8988T (cell line): Measurements from ENCODE around the gene FAM171A1.
"Not testable (repeated sequence)": the region's sequence is repeated elsewhere in the genome, so short reads cannot be mapped to it uniquely, and the experiment has no call there.

Experiments used
- DNase-seq: peaks from one replicate; pipeline ENCODE4 v3.0.0; 2011

FAM171A1 gene

DNA sequence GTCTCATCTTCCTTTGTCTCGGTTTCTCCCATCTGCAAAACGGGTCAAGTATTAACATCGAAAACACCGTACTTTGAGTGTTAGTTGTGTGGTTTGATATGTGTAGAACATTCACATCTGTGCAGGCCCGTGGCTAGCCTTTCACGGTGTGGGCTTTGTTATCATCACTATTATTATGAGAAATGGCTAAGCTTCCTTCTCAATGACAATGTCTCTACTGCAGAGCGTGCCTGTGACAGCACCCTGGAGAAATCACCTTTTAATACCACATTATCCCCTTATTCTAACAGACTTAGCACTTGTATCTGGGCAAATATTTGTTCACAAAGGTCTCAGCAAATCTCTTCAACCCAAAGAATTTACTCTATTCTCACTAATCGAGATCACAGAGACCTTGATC, 55.8 kb downstream of the FAM171A1 start:
- no peak for DNase-seq

DNA sequence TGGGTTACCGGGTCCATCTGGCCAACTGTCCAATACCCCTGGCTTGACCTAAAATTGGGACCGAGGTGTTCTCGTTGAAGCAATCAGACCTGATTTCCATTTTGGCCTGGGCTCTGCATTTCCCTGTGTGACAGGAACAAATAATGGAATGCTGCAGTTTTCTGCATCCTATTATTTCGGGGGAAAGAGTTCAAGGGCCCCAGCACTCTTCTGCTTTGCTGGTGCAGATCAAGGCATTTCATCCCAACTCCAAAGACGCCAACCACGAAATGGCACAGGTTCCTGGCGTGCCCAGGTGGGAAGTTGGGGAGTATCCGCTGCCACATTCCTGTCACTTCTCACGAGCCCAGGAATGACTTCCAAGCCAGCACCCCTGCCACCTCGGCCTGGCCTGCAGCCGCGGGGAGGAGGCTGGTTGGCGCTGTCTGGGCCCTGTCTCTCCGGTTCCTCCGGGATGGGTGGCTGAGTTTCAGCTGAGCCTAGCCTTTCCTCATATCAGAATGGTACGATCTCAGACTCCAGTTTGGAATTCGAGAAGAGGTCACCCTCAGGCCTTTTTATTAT, 56.5 kb downstream of the FAM171A1 start:
- DNase-seq, result no peak

DNA sequence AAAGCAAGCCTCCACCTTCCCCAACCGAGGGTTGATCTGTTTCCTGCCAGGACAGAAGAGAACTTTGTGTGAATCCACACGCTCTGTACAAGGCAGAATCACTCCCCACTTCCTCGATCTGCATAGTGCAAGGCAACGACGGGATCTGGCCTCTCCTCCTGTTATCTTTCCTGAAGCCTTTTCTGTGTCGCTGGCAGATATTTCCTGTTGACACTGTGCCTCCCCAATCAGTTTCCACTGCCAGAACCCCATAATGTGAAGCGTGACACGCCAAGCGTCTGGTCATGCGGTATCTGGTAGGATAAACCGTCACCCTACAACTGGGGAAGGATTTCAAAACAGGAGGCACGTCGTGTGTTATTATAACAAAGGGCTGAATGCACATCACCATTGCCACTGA, 57.2 kb downstream of the FAM171A1 start:
- DNase-seq, result no peak

DNA sequence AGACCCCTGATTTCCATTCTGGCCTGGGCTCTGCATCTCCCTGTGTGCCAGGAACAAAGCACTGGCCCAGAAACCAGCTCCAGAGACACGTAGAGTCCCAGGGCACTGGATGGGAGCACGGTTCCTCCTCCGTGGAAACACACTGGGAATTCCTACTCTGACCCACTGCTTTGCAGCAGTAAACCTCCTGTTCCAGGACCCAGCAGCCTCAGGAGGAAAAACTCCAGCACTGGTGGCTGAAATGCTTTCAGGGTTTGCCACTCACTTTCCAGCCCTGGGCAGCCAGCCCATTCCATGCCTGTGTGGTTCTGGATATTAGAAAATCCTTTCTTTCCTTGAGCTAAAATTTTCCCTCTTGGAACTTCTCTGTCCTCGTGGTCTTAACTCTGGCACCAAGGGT, 58.0 kb downstream of the FAM171A1 start:
- DNase-seq, result no peak

DNA sequence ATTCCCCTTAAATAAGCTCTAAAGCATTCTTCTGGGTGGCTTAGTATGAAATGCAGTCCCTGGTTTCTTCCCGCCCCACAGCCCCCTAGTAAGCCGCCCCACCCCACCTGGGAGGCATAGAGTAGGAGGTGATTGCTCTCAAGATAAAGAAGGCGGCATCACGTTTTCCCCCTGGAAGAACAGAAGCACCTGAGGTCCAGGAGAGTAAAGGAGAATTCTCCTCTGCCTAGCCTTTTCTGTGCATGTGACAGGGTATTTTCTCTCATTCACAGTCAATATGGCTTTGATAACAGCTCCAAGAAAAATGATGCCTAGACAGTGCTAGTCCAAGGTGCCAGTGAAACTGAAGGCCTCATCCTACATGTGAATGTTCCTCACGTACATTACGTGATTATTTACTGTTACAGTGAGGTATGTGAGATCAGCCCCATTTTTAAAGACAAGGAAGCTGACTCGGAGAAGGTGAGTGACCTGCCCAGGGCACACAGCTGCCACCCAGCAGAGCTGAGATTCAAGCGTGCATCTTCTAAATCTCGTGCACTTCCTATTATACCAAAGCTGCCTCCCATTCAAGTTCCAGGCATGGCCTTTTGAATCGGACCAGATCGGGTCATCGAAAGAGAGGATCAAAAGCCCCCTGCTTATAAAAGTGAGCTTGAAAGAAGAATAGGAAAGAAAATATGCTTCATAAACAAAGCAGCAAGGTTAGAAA, 59.4 kb downstream of the FAM171A1 start:
- no peak for DNase-seq

DNA sequence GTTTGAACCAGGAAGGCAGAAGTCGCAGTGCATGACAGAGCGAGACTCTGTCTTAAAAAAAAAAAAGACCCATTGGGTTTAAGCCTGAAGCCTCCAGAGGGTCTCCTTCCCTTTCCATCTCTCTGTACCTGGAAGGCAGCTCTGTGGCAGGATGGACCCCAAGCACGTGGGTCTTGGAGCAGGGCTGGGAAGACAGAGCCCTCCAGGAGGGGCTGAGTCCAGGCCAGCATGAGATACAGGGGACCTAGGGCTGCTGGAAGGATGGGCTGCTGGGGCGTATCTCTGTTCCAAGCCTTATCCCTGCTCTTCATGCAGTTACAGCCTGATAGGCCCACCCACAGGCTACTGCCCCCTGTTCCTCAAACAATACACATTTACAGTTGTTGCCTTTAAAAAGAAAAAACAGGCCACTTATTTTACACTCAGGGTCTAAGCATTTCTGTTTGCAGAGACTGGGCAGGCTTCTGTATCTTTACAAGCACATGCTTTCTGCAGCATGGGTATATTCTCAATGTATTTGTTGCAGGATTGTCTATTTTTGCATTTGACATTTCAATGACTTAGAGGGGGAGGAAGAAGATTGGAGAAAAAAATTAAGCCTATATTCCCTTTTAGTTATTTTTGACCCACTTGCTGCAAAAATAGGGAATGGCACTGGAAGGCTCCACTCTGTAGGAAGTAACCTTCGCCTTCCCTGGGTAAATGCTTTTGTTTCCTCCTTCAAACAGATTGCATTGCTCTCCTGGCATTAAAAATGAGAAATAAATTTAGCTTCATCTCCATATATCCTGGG, 60.1 kb downstream of the FAM171A1 start:
- no peak for DNase-seq

DNA sequence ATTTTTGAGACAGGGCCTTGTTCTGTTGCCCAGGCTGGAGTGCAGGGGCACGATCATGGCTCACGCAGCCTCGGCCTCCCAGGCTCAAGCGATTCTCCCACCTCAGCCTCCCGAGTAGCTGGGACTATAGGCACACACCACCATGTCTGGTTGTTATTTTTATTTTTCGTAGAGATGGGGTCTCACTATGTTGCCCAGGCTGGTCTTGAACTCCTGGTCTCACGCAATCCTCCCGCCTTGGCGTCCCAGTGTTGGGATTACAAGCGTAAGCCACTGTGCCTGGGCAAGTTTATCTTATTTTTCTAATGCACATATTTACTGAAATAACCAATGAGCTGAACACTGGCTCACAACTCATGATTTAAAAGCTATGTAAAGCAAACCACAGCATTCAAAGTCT, 61.9 kb downstream of the FAM171A1 start:
- no peak for DNase-seq

DNA sequence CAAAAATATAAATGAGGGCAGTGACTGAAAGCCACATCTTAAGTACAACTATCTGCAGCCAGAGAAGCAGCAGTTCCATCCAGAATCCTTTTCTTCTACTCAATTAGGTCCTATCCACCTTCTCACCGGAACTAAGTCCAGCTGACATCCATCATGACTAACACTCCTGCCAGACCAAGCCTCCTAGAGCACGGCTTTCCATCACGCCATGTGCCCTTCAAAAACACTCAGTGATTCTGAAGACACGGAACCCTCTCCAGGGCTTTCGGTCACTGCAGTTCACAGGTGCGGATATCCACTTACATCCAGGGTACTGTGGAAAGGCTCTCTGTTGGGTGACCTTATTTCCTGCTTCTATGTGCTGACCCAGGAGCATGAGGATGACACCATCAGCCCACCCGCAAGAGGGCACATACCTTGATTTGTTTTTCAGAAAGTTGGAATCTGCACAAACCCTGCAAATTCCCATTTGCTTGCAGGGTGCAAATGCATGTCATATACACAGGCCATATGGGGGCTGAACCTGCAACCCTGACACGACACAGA, 64.3 kb downstream of the FAM171A1 start:
- DNase-seq, result no peak

DNA sequence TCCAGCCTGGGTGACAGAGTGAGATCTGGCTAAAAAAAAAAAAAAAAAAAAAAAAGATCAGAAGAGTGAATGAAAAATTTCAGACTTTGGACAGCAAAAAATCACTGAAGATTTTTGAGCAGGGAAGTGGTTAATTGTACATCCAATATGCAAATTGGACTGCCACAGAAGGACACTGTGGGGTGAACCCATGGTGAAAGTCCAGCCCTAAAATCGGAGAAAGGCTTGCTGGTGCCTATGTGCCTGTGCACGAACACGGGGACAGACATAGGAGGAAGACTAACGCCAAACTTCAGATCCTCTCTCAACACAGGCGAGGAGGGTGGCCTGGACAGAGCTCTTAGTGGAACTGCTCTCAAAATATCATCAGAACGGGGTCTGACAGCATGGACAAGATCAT, 65.5 kb downstream of the FAM171A1 start:
- no peak for DNase-seq

DNA sequence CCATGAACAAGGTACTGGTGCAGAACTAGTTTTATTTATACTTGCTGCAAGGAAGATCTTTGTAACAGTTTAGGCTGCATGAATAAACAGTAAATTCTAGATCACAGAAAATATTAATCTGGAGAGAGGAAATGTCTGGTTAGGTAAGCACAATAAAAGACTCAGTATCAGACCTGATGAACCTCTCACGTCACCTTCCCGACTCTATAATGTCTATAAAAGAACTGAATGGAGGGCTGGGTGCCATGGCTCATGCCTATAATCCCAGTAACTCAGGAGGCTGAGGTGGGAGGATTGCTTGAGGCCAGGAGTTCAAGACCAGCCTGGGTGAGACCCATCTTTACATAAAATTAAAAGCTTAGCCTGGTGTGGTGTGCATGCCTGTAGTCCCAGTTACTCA, 65.9 kb downstream of the FAM171A1 start:
- no peak for DNase-seq

DNA sequence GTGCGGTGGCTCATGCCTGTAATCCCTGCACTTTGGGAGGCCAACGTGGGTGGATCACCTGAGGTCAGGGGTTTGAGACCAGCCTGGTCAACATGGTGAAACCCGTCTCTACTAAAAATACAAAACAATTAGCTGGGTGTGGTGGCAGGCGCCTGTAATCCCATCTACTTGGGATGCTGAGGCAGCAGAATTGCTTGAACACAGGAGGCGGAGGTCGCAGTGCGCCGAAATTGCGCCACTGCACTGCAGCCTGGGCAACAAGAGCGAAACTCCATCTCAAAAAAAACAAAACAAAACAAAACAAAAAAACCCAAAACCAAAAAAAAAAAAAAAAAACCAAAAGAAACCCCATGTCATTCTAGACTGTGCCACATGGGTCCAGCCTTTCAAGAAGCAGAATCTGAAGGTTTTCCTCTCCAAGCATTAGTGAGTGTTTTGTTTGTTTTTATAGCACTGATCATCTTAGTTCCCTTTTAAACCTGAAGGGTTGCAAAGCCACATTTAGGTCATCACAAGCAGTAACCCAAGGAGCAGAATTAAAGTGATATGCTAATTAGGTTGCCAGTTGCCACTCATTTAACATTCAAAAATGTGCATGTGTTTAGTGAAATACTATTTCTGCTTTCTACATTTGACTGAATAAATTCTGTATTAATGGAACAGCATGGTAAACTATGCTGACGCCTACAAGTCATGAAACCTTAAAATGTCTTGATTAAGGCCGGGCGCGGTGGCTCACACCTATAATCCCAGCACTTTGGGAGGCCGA, 68.7 kb downstream of the FAM171A1 start:
- not testable (repeated sequence) for DNase-seq

DNA sequence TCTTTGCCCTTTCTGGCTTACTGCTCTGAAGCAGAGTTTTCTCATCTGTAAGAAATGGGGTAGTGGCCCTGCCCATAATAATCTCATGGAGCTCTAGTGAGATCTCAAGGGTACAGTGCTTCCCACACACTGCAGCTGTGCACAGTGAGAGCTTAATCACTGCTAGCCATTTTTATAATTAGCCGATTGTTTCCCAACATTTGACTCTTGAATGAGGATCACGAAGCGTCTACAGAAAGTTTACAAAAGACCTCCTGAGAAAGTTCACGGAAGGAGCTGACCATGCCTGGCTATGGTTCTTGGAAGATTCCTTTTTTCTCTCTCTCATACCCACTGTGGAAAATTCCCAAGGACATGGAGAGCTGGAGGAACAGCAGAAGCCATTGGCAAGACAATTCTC, 70.4 kb downstream of the FAM171A1 start:
- no peak for DNase-seq

DNA sequence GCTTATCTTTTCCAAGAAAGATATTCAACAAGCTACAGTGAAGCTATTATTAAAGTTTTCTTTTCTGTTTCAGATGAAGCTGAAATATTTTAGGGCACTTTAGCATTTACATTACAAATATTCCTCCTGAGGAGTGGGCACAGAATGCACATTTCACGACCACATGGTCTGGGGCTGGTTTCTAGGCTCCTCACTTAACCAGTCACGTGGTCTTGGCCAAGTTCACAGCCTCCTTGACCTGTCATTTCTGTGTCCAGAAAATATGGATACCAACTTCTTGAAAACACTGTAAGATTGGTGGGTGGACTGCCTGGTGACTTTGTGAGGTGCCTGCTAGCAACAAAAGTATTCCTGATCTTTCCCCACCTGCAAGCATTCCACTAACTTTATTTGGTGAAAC, 70.9 kb downstream of the FAM171A1 start:
- DNase-seq, result no peak

DNA sequence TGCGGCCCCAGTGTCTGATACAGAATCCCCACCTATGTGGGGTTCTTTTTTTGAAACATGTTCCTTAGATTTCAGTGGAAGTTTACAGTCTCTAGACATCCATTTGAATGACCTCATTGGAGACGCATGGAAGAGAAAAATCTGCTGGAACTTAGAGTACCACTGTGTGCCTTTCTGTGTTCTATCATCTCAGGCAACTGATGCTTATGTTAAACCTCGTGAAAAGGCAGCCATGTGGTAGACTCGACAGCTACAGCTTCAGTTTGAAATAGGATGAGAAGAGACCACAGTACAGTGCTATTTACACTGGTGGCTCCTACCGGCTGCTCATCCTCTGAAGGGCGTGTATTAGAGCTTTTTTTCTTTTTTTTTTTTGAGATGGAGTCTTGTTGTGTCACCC, 74.4 kb downstream of the FAM171A1 start:
- DNase-seq, result no peak

DNA sequence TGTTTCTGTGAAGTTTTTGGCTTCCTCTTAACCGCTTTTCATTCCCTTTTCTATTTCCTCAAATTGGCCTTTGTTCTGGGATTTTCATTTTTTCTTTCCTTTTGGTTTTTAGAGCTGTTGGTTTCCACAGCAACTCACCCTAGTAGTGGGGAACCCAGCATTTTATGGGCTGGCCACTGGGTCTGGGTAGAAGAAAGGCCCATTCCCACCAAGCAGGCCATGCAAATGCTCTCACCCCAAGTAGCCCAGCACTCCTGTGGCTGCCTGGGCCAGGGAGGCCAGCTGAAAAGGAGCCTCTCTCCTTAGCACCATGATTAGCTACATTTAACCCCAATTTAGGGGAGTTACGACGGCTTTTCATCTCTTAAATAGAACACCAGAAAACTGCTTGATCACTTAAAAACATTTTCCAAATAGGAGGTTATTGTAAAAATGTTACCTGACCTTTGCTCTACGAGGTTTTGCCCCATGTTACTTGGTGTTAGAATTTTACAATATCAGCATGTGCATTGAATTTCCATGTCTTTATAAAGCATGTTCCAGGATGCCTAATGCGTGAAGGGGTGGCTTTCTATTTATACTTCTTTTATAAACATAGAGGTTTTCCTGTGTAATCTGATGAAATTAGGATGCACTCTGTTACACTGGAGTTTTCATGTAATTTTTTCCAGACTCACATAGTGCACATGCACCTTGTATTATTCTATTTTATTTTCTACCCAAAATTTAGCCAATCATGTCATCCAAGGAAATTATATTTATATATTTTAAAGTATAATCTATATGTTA, 75.4 kb downstream of the FAM171A1 start:
- no peak for DNase-seq

DNA sequence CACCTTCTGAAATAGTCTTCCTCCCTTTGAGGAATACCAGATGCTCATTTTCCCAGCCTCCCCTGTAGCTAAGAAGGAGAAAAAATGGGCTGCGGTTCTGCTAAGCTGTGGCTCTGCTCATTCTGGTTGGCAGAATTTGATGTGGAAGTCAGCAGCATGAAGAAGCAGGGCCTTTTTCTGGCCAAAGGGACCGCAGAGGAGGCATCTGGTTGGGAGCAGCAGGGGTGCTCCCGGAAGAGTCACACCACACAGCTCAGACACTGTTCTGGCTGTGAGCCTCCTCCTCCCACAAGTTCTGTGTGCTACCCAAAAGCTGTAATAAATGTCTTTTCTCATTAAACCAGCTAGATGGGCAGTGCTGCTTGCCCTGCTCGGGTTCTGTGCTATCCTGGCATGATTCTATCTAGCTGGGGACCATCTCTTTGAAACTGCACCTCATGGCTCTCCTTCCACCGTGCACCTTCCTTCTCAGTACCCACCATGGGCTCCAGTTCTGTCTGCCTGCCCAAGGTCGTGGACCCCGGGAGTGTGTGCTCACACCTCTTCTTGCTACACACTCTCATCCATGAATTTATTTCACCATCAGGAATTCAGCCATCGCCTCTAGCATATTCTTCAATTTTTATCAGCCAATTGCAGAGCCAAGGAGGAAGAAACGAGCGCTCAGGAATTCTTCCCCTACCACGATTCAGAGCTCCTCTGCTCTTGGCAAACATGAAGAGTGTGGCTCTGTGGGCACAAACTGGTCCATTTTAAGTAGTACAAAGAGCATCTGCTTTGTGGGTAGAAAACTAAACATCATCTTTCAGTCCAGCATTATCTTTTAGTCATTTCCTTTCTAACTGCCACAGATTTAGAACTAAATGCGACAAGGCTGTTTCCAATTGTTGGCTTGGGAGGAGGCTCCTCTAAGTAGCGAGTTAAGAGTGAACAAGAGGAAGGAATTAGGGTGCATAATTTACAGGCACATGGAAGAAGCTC, 76.9 kb downstream of the FAM171A1 start:
- DNase-seq, result no peak

DNA sequence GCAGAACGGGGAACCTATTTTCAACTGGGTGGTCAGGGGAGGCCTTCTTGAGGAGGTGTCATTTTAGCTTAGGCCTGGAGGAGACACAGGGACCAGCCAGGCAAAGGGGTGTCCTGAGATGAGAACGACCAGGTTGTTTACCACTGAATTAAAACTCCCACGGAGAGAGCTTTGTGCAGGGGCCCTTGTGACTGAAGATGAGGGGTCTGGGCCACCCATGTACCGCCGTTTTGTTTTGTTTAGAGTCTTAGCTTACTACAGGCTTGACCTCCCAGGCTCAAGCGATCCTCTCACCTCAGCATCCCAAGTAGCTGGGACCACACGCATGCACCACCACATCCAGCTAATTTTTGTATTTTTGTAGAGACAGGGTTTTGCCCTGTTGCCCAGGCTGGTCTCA, 80.4 kb downstream of the FAM171A1 start:
- DNase-seq, result no peak

DNA sequence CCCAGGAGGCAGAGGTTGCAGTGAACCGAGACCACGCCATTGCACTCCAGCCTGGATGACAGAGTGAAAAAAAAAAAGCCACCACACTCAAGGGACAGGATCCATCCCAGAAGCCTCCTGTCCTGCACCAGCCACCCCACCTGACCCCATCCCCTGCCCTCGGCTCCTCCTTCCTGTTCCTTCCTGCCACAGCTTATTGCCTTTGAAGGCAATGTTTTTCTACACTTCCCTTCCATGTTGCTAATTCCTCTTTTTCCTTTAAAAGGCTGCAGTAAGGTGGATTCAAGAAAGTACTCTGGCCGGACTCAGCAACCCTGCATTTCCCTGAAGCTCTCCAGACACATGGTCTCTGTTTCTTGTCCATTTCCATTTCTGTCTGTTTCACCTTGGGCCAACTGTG, 80.9 kb downstream of the FAM171A1 start:
- DNase-seq, result no peak

DNA sequence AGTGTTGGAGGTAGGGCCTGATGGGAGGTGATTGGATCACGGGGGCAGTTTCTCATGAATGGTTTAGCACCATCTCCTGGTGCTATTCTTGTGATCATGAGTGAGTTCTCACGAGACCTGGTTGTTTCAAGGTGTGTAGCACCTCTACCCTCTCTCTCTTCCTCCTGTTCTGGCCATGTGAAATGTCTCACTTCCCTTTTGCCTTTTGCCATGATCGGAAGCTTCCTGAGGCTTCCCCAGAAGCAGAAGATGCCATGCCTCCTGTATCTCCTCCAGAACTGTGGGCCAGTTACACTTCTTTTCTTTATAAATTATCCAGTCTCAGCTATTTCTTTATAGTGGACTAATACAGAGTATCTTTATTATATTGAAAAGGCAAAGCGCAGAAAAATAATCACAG, 90.1 kb downstream of the FAM171A1 start:
- no peak for DNase-seq

DNA sequence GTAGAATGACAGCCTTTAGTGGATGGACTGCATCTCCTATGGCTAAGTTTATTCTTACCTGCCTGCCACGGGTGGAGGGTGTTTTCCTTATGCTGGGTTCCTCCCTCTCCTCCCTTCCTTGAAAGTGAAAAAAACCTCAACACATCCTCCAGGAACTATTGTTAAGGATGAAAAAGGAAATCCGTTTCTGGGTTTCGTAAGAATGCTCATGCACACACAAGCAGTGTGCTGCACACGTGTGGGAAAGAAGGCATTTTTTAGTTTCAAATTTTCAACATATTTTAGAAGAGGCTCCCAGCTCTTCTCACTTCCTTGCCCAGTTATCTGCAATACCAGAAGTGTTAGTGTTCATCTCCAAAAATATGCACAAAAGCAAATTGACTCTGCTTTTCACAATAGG, 90.6 kb downstream of the FAM171A1 start:
- DNase-seq, result no peak

DNA sequence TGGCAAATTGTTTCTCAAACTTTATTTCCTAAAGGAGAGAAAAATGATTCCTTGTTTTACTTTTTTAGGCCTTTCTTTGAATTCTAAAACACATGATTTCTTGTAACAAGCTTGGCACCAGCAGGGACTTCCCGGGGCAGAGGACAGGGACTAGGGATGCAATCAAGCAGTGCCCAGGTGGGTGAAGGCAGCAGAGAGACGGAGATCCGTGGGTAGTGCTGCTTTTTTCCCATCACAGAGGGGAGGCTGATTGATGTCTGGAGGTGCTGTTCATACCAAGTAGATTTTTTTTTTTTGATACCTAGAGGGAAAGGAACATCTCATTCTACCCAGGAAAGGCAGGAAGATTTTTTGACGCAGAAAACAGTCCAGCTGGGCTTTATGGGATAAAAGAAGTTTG, 91.9 kb downstream of the FAM171A1 start:
- DNase-seq, result no peak
